Caco-2 (cell line): ENCODE data around the gene GFPT1. TPM values are rescaled to one million over a fixed set of nuclear protein-coding genes. Genes with fewer than 3 reads are reported as not detected.

Experiments used
- BruUV-seq: library from RNA; stranded (reverse); fragments of 400-500 nt; replicated peaks from 2 replicates; lab custom pipeline; 2021; lab: Mats Ljungman, UMichigan
- CTCF ChIA-PET: fragments of 300-600 bp; sonication (Branson Sonifier 250); formaldehyde crosslinking; loops from one replicate; lab custom pipeline; 2022; ENCODE audit warnings: antibody characterized with exemption; lab: Charles Lee
- POLR2A ChIA-PET: fragments of 300-600 bp; sonication (Branson Sonifier 250); formaldehyde crosslinking; loops from one replicate; lab custom pipeline; 2022; ENCODE audit warnings: antibody characterized with exemption; lab: Charles Lee
- DNase-seq, 2 experiments: peaks; one replicate each; pipeline versions ENCODE4 v3.0.0 to v3.0.0-alpha.2; 2020 to 2022
- H3K27me3 ChIP-seq: replicated peaks from 2 replicates; pipeline ENCODE4 v1.6.0; 2011; ENCODE audit warnings: low read length; ENCODE audit not compliant: control insufficient read depth, insufficient read depth
- H3K36me3 ChIP-seq: 2 replicates; pipeline ENCODE4 v1.5.1; 2011; ENCODE audit warnings: low read length; ENCODE audit not compliant: control insufficient read depth, insufficient read depth
- H3K4me1 ChIP-seq: fragments of 250-450 bp; sonication (Bioruptor Pico); 2 replicates; pipeline ENCODE4 v1.5.1; 2020; ENCODE audit warnings: mild to moderate bottlenecking
- H3K4me3 ChIP-seq: 2 replicates; pipeline ENCODE4 v1.5.1; 2011; ENCODE audit warnings: low read depth, mild to moderate bottlenecking, control low read depth, low read length
- H3K9me3 ChIP-seq: fragments of 250-450 bp; sonication (Bioruptor Pico); 2 replicates; pipeline ENCODE4 v1.5.1; 2020; ENCODE audit warnings: mild to moderate bottlenecking, moderate library complexity
- H3K27ac Mint-ChIP-seq: one replicate; pipeline ENCODE4 v1.8.0; 2022; ENCODE audit warnings: mixed read lengths; ENCODE audit not compliant: unreplicated experiment
- H3K27me3 Mint-ChIP-seq: one replicate; pipeline ENCODE4 v1.8.0; 2022; ENCODE audit warnings: mixed read lengths; ENCODE audit not compliant: insufficient read depth, unreplicated experiment
- H3K36me3 Mint-ChIP-seq: one replicate; pipeline ENCODE4 v1.8.0; 2022; ENCODE audit warnings: mild to moderate bottlenecking, mixed read lengths; ENCODE audit not compliant: insufficient read depth, unreplicated experiment
- H3K4me1 Mint-ChIP-seq: one replicate; pipeline ENCODE4 v1.8.0; 2022; ENCODE audit warnings: low read depth, mixed read lengths; ENCODE audit not compliant: unreplicated experiment
- H3K4me3 Mint-ChIP-seq: one replicate; pipeline ENCODE4 v1.8.0; 2022; ENCODE audit warnings: mild to moderate bottlenecking, moderate library complexity, mixed read lengths; ENCODE audit not compliant: unreplicated experiment
- H3K9me3 Mint-ChIP-seq: one replicate; pipeline ENCODE4 v1.8.0; 2022; ENCODE audit warnings: mixed read lengths; ENCODE audit not compliant: unreplicated experiment
- CTCF ChIP-seq, 2 experiments: fragments of 200-600 bp in 1 of 2; IDR thresholded peaks; 1 replicate in 1 of 2; 2 replicates in 1 of 2; pipeline versions ENCODE4 v1.5.1 to v1.8.0; 2011 to 2022; ENCODE audit warnings: antibody characterized with exemption in 1 of 2, control low read depth in 1 of 2, inconsistent platforms in 1 of 2, low read depth in 1 of 2, low read length in 1 of 2, mild to moderate bottlenecking in 1 of 2, moderate library complexity in 1 of 2; ENCODE audit not compliant: insufficient read depth in 1 of 2, severe bottlenecking in 1 of 2, unreplicated experiment in 1 of 2
- intact Hi-C: fragments of 100-400 bp; cut with micrococcal nuclease; formaldehyde crosslinking; loops from one replicate; pipeline ENCODE4 v1.10.0; 2022; ENCODE audit not compliant: unreplicated experiment
- total RNA-seq: library from RNA; stranded (reverse); gene quantifications from 2 replicates; pipeline ENCODE4 v1.2.3, GENCODE V29; 2022

Gene GFPT1
- total RNA-seq, 1 experiment from 2014 or later = 129 TPM

- no TSS peak for BruUV-seq
- Histone ChIP-seq H3K4me1 (no peaks in the 10 kb centered on the region), H3K9me3 (no peaks in the 10 kb centered on the region), H3K36me3 (no peaks in the 10 kb centered on the region), H3K27me3 (no peaks in the 10 kb centered on the region), H3K4me3 (no peak overlapping the region)
- intact Hi-C loops = no loop called here
- Mint-ChIP-seq H3K4me1 (no peaks in the 10 kb centered on the region), H3K9me3 (no peaks in the 10 kb centered on the region), H3K27ac (no peak overlapping the region), H3K36me3 (peaks cover 5% of the 10 kb centered on the region), H3K4me3 (no peak overlapping the region), H3K27me3 (peaks cover 26% of the 10 kb centered on the region)
- ChIA-PET POLR2A (no interaction called here), CTCF (no interaction called here)
- TF ChIP-seq CTCF (IDR thresholded peaks at IDR 0.05; ENCODE audit: insufficient read depth in 1 of 2, low read depth in 1 of 2, low read length in 1 of 2, severe bottlenecking in 1 of 2, unreplicated experiment in 1 of 2) = no peak
- no peak for DNase-seq
These were observed 108.7 kb downstream of the GFPT1 start for GRCh38 chr2:69278366-69278765.

- CTCF ChIA-PET = no interaction called here
- Histone ChIP-seq H3K4me1 (no peaks in the 10 kb centered on the region), H3K27me3 (no peaks in the 10 kb centered on the region), H3K4me3 (no peak overlapping the region), H3K9me3 (no peaks in the 10 kb centered on the region), H3K36me3 (no peaks in the 10 kb centered on the region)
- BruUV-seq = no TSS peak
- Mint-ChIP-seq H3K27ac (no peak overlapping the region), H3K4me3 (no peak overlapping the region), H3K9me3 (no peaks in the 10 kb centered on the region), H3K36me3 (no peaks in the 10 kb centered on the region), H3K27me3 (peaks cover 31% of the 10 kb centered on the region), H3K4me1 (no peaks in the 10 kb centered on the region)
- TF ChIP-seq CTCF (IDR thresholded peaks at IDR 0.05; ENCODE audit: insufficient read depth in 1 of 2, low read depth in 1 of 2, low read length in 1 of 2, severe bottlenecking in 1 of 2, unreplicated experiment in 1 of 2) = no peak
- intact Hi-C loops = no loop called here
- DNase-seq = no peak
- POLR2A ChIA-PET = no interaction called here
These were observed 111.5 kb downstream of the GFPT1 start for GRCh38 chr2:69275490-69275889.

- Mint-ChIP-seq H3K27me3 (peaks cover 33% of the 10 kb centered on the region), H3K9me3 (no peaks in the 10 kb centered on the region), H3K27ac (no peak overlapping the region), H3K36me3 (no peaks in the 10 kb centered on the region), H3K4me3 (no peak overlapping the region), H3K4me1 (no peaks in the 10 kb centered on the region)
- peak in 1 of 2 experiments; percentile 7 for DNase-seq
- no peaks in the 10 kb centered on the region for H3K9me3 ChIP-seq
- no peak overlapping the region for H3K4me3 ChIP-seq
- H3K4me1 ChIP-seq = no peaks in the 10 kb centered on the region
- no peaks in the 10 kb centered on the region for H3K36me3 ChIP-seq
- ChIA-PET POLR2A (no interaction called here), CTCF (no interaction called here)
- H3K27me3 ChIP-seq = no peaks in the 10 kb centered on the region
- BruUV-seq = no TSS peak
- TF ChIP-seq CTCF (IDR thresholded peaks at IDR 0.05; ENCODE audit: insufficient read depth in 1 of 2, low read depth in 1 of 2, low read length in 1 of 2, severe bottlenecking in 1 of 2, unreplicated experiment in 1 of 2) = no peak
- intact Hi-C loops = no loop called here
These were observed 114.1 kb downstream of the GFPT1 start for GRCh38 chr2:69272803-69273471.
